OCI-LY3 (cell line): Measurements from ENCODE around the gene ARSA.

Experiments used
- H2AFZ ChIP-seq: fragments of 200-600, 300-600 bp; shearing (Covaris generic); 2 replicates; pipeline ENCODE4 v1.6.0; 2014; ENCODE audit warnings: antibody characterized with exemption, low read depth, low read length
- H3K27ac ChIP-seq: fragments of 200-600, 300-600 bp; sonication (generic); 2 replicates; pipeline ENCODE4 v1.5.1; 2014; ENCODE audit warnings: mild to moderate bottlenecking, low read length, moderate library complexity, mixed read lengths
- H3K27me3 ChIP-seq: fragments of 200-600, 300-600 bp; sonication (generic); 2 replicates; pipeline ENCODE4 v1.6.1; 2014; ENCODE audit warnings: low read depth, low read length, mixed read lengths
- H3K36me3 ChIP-seq: fragments of 200-600, 300-600 bp; sonication (generic); replicated peaks from 2 replicates; pipeline ENCODE3; 2014; ENCODE audit warnings: low read depth, low read length, mixed read lengths
- H3K4me1 ChIP-seq: fragments of 300-600, 200-600 bp; sonication (generic); 2 replicates; pipeline ENCODE4 v1.6.1; 2014; ENCODE audit warnings: low read length, mixed read lengths
- H3K4me2 ChIP-seq: fragments of 200-600, 300-600 bp; sonication (generic); 2 replicates; pipeline ENCODE4 v1.6.1; 2014; ENCODE audit warnings: low read length, mixed read lengths
- H3K4me3 ChIP-seq: fragments of 300-600, 200-600 bp; sonication (generic); 2 replicates; pipeline ENCODE4 v1.5.1; 2014; ENCODE audit warnings: antibody characterized with exemption, mild to moderate bottlenecking, low read length, moderate library complexity
- H3K79me2 ChIP-seq: fragments of 300-600, 200-600 bp; shearing (Covaris generic); 2 replicates; pipeline ENCODE4 v1.6.1; 2014; ENCODE audit warnings: mild to moderate bottlenecking, low read length, mixed read lengths
- H3K9ac ChIP-seq: fragments of 300-600, 200-600 bp; shearing (Covaris generic); 2 replicates; pipeline ENCODE4 v1.6.0; 2014; ENCODE audit warnings: mild to moderate bottlenecking, low read length, moderate library complexity
- H3K9me3 ChIP-seq: fragments of 200-600, 300-600 bp; shearing (Covaris generic); 2 replicates; pipeline ENCODE4 v1.6.1; 2014; ENCODE audit warnings: low read length, mixed read lengths; ENCODE audit not compliant: insufficient read depth
- H4K20me1 ChIP-seq: fragments of 200-600, 300-600 bp; sonication (generic); 2 replicates; pipeline ENCODE4 v1.6.1; 2016; ENCODE audit warnings: low read length, mixed read lengths; ENCODE audit not compliant: insufficient read depth
- EZH2phosphoT487 ChIP-seq: fragments of 200-600 bp; shearing (Covaris generic); IDR thresholded peaks from 2 replicates; pipeline ENCODE4 v1.6.1; 2018; ENCODE audit warnings: antibody characterized with exemption, mixed run types, low read depth
- TF ChIP-seq, protein P1 (sequence below): fragments of 200-600, 300-600 bp; sonication (generic); IDR thresholded peaks from 2 replicates; pipeline ENCODE4 v1.5.1; 2014; ENCODE audit warnings: antibody characterized with exemption, low read length, low read depth

The ARSA gene

DNA sequence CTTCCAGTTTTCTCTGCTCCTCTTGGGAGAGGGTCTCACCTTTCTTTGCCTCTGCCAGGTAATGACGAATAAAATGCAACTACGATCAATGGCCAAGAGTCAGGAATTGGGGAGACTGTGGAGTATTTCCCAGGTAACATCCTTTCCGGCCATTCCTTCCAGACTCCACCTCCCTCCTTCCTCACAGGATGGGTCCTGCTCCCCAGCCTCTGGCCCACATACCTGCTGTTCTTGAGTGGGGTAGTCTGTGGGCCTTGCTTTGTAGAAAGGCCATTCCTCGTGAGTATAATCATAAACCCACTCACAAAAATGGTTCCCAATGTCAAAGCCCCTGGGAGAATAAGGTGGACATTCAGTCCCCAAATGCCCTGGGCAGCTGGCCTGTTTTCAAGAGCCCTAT, 48.2 kb downstream of the ARSA start:
- no peak overlapping the region for H3K27ac ChIP-seq
- no peaks in the 10 kb centered on the region for H3K27me3 ChIP-seq
- H2AFZ ChIP-seq = no peak overlapping the region
- TF ChIP-seq, protein P1, sequence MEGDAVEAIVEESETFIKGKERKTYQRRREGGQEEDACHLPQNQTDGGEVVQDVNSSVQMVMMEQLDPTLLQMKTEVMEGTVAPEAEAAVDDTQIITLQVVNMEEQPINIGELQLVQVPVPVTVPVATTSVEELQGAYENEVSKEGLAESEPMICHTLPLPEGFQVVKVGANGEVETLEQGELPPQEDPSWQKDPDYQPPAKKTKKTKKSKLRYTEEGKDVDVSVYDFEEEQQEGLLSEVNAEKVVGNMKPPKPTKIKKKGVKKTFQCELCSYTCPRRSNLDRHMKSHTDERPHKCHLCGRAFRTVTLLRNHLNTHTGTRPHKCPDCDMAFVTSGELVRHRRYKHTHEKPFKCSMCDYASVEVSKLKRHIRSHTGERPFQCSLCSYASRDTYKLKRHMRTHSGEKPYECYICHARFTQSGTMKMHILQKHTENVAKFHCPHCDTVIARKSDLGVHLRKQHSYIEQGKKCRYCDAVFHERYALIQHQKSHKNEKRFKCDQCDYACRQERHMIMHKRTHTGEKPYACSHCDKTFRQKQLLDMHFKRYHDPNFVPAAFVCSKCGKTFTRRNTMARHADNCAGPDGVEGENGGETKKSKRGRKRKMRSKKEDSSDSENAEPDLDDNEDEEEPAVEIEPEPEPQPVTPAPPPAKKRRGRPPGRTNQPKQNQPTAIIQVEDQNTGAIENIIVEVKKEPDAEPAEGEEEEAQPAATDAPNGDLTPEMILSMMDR = no peak
- no peak for TF ChIP-seq EZH2phosphoT487
- H3K4me1 ChIP-seq = peaks cover 11% of the 10 kb centered on the region
- no peaks in the 10 kb centered on the region for H3K36me3 ChIP-seq
- no peaks in the 10 kb centered on the region for H4K20me1 ChIP-seq
- H3K79me2 ChIP-seq = peaks cover 18% of the 10 kb centered on the region
- H3K4me2 ChIP-seq = no peak overlapping the region
- no peak overlapping the region for H3K4me3 ChIP-seq
- H3K9ac ChIP-seq = no peak overlapping the region
- no peaks in the 10 kb centered on the region for H3K9me3 ChIP-seq

DNA sequence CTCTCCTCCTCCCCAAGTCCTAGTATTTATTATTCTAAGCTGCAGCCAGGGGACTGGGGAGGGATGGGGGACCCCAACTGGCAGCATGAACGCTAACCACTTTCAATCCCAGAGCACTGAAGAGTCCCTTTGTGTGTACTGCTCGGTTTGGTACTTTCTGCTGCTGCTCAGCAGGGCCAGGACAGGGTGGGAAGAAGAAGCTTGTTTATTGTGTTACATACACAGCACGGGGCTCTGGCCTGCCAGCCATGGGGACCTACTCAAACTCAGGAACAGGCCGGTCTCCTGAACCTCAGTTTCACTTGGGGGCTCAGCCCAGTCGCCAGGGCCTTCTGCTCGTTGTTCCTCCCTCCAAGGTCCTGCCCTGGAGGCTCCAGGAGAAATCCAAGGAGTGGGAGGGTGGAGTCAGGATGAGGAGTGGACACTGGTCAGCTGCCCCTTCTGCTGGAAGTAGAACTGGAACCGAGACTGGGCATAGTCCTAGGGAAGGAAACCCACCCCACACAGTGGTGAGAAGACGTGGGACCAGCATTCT, 49.1 kb downstream of the ARSA start:
- TF ChIP-seq, protein P1 = no peak
- no peak for TF ChIP-seq EZH2phosphoT487
- Histone ChIP-seq H2AFZ (no peak overlapping the region), H3K4me1 (peaks cover 11% of the 10 kb centered on the region), H3K36me3 (no peaks in the 10 kb centered on the region), H3K27me3 (no peaks in the 10 kb centered on the region), H3K9ac (no peak overlapping the region), H3K4me3 (no peak overlapping the region), H4K20me1 (no peaks in the 10 kb centered on the region), H3K79me2 (peaks cover 18% of the 10 kb centered on the region), H3K4me2 (no peak overlapping the region), H3K9me3 (no peaks in the 10 kb centered on the region), H3K27ac (no peak overlapping the region)

DNA sequence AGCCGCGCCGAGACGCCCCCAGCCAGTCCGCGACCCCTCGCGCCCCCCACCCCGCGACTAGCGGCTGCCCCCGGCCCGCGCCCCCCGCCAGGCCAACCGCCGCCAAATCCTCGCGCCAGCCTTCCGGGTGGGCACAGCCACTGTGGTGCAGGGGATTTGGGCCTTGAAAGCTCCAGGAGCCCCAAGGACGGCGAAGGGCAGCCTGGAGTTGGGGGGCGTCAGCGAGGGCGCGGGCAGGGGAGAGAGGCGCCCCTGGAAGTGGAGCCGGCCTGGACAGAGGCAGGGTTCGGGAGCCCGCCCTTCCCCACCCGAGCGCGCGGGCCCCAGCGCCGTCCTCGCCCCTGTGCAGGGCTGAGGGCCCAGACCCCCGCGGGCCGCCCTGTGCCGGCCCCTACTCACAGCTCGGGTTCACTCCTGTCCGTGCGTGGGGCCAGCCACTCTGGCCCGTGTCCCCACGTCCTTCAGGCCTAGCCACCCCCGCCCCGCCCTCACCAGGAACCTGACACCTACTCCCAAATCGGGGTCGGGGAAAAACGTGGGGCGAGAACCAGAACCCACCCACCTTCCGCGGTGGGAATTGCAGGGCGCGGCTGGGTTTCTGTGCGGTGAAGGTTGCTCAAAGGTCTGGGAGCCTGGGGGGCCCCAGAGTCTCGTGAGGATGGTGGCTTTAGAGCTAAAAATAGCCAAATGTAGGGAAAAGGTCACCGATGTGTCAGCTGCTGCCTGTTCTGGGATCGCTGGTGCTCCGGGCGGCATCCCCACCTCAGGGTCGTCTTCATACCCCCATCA, 49.8 kb downstream of the ARSA start, which contains the start of gene CPT1B:
TSS of gene CPT1B (minus strand) at position 441 of the 789 bp plus-strand sequence. CDS start 512 bp downstream, outside the sequence.
- Histone ChIP-seq H2AFZ (no peak within 1 kb of the TSS), H4K20me1 (no peaks in the 10 kb centered on the region), H3K27me3 (no peaks in the 10 kb centered on the region), H3K36me3 (no peaks in the 10 kb centered on the region), H3K9me3 (no peaks in the 10 kb centered on the region), H3K4me1 (peaks cover 7% of the 10 kb centered on the region), H3K27ac (no peak within 1 kb of the TSS), H3K4me3 (no peak within 1 kb of the TSS), H3K4me2 (no peak within 1 kb of the TSS), H3K79me2 (peaks cover 14% of the 10 kb centered on the region), H3K9ac (no peak within 1 kb of the TSS)
- TF ChIP-seq, protein P1 = no peak
- no peak for TF ChIP-seq EZH2phosphoT487

DNA sequence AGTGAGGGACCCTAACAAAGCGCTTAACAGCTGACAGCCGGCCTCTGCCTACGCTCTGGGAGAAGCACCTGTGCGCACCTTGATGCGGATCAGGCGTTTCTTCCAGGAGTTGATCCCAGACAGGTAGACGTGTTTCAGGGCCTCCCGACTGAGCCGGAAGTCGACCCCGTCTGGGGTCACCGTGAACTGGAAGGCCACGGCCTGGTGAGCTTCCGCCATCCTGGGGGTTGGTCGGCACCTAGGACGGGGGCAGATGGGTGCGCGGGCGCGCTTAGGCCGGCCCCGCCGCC, 50.3 kb downstream of the ARSA start:
- no peak for TF ChIP-seq EZH2phosphoT487
- TF ChIP-seq, protein P1 = no peak
- H2AFZ ChIP-seq = no peak overlapping the region
- no peaks in the 10 kb centered on the region for H4K20me1 ChIP-seq
- no peak overlapping the region for H3K4me2 ChIP-seq
- no peaks in the 10 kb centered on the region for H3K9me3 ChIP-seq
- no peak overlapping the region for H3K4me3 ChIP-seq
- H3K9ac ChIP-seq = no peak overlapping the region
- H3K79me2 ChIP-seq = peaks cover 13% of the 10 kb centered on the region
- no peaks in the 10 kb centered on the region for H3K36me3 ChIP-seq
- H3K27me3 ChIP-seq = no peaks in the 10 kb centered on the region
- H3K27ac ChIP-seq = no peak overlapping the region
- H3K4me1 ChIP-seq = peaks cover 7% of the 10 kb centered on the region
